SU-DHL-6 (cell line): Measurements from ENCODE around the gene ACAN.

ENCODE experiments used
- H2AFZ ChIP-seq: fragments of 200-600 bp; sonication (generic); 2 replicates; pipeline ENCODE4 v1.6.1; 2014; ENCODE audit warnings: low read depth, mild to moderate bottlenecking, moderate library complexity, mixed read lengths, antibody characterized with exemption, low read length; ENCODE audit not compliant: severe bottlenecking
- H3F3A ChIP-seq: fragments of 200-600 bp; shearing (Covaris generic); 2 replicates; pipeline ENCODE4 v1.6.0; 2016; ENCODE audit warnings: antibody characterized with exemption, mild to moderate bottlenecking; ENCODE audit not compliant: insufficient read depth
- H3K27ac ChIP-seq: fragments of 200-600 bp; sonication (generic); 2 replicates; pipeline ENCODE4 v1.5.1; 2016; ENCODE audit warnings: low read depth, mild to moderate bottlenecking, low read length, moderate library complexity, mixed read lengths
- H3K27me3 ChIP-seq: fragments of 200-600 bp; sonication (generic), shearing (Covaris generic); 2 replicates; pipeline ENCODE4 v1.6.0; 2014; ENCODE audit warnings: mild to moderate bottlenecking, low read length
- H3K36me3 ChIP-seq: fragments of 200-600 bp; sonication (generic); 2 replicates; pipeline ENCODE4 v1.6.1; 2014; ENCODE audit warnings: mild to moderate bottlenecking, low read length, mixed read lengths
- H3K4me2 ChIP-seq: fragments of 300-600, 200-600 bp; shearing (Covaris generic), sonication (generic); 2 replicates; pipeline ENCODE4 v1.6.0; 2014; ENCODE audit warnings: low read length, low read depth, mild to moderate bottlenecking; ENCODE audit not compliant: poor library complexity, severe bottlenecking
- H3K4me3 ChIP-seq: fragments of 200-600 bp; sonication (generic); 2 replicates; pipeline ENCODE4 v1.5.1; 2014; ENCODE audit warnings: antibody characterized with exemption, low read length, mild to moderate bottlenecking, mixed read lengths; ENCODE audit not compliant: insufficient read depth, poor library complexity, severe bottlenecking
- H3K79me2 ChIP-seq: fragments of 200-600 bp; sonication (generic); 2 replicates; pipeline ENCODE4 v1.6.1; 2014; ENCODE audit warnings: mild to moderate bottlenecking, low read length, moderate library complexity; ENCODE audit not compliant: insufficient read depth
- H3K9ac ChIP-seq: fragments of 200-600 bp; sonication (generic); 2 replicates; pipeline ENCODE4 v1.7.0; 2014; ENCODE audit warnings: mild to moderate bottlenecking, low read length
- H3K9me2 ChIP-seq: fragments of 200-600 bp; sonication (generic); replicated peaks from 2 replicates; pipeline ENCODE4 v1.6.1; 2014; ENCODE audit warnings: low read length; ENCODE audit not compliant: insufficient read depth
- H3K9me3 ChIP-seq: fragments of 200-600 bp; sonication (generic); 2 replicates; pipeline ENCODE4 v1.6.1; 2014; ENCODE audit warnings: low read length, mixed read lengths; ENCODE audit not compliant: insufficient read depth
- H4K20me1 ChIP-seq: fragments of 200-600 bp; sonication (generic); 2 replicates; pipeline ENCODE4 v1.6.1; 2014; ENCODE audit warnings: low read depth, mild to moderate bottlenecking, antibody characterized with exemption, low read length, moderate library complexity, mixed read lengths
- EZH2phosphoT487 ChIP-seq: fragments of 200-600 bp; sonication (generic), shearing (Covaris generic); conservative IDR thresholded peaks from 2 replicates; pipeline ENCODE4 v1.6.1; 2018; ENCODE audit warnings: mild to moderate bottlenecking, antibody characterized with exemption, low read length, moderate library complexity, mixed read lengths
- TF ChIP-seq, protein P1 (sequence below): fragments of 200-600 bp; sonication (generic); IDR thresholded peaks from one replicate; pipeline ENCODE4 v1.5.1; 2017; ENCODE audit warnings: antibody characterized with exemption, mild to moderate bottlenecking, low read length, moderate library complexity; ENCODE audit not compliant: insufficient read depth, poor library complexity, severe bottlenecking

ACAN gene

DNA sequence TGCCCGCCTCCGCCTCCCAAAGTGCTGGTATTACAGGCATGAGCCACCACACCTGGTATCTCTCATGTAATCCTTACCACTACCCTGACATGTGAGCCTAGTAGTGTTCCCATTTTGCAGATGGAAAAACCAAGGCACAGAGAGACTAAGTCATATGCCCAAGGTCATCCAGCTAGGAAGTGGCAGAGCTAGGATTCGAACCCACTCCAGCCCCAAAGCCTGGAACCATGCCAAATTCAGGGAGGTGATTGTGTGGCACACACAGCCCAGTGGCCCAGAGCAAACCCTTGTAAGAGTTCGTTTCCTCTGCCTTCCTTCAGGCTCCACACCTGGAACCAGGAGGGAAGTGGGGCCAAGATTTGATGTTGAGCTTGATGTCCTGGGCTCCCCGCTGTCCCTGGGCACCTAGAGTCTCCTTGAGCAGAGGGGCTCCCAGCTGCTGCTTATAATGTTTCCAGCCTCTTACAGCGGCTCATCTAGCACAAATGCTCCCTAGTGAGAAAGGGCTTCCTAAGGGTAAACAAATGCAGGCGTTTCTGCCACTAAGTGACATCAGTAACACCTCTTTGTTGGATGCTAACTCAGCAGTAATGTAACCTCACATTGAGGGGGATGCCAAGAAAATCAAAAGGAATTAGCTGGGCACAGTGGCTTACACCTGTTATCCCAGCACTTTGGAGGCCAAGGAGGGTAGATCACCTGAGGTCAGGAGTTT, 88.5 kb downstream of the ACAN start:
- TF ChIP-seq EZH2phosphoT487 = no peak
- TF ChIP-seq, protein P1, sequence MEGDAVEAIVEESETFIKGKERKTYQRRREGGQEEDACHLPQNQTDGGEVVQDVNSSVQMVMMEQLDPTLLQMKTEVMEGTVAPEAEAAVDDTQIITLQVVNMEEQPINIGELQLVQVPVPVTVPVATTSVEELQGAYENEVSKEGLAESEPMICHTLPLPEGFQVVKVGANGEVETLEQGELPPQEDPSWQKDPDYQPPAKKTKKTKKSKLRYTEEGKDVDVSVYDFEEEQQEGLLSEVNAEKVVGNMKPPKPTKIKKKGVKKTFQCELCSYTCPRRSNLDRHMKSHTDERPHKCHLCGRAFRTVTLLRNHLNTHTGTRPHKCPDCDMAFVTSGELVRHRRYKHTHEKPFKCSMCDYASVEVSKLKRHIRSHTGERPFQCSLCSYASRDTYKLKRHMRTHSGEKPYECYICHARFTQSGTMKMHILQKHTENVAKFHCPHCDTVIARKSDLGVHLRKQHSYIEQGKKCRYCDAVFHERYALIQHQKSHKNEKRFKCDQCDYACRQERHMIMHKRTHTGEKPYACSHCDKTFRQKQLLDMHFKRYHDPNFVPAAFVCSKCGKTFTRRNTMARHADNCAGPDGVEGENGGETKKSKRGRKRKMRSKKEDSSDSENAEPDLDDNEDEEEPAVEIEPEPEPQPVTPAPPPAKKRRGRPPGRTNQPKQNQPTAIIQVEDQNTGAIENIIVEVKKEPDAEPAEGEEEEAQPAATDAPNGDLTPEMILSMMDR = no peak
- no peaks in the 10 kb centered on the region for H3F3A ChIP-seq
- no peaks in the 10 kb centered on the region for H3K9me3 ChIP-seq
- H3K27me3 ChIP-seq = no peaks in the 10 kb centered on the region
- no peak overlapping the region for H2AFZ ChIP-seq
- no peak overlapping the region for H3K9ac ChIP-seq
- no peaks in the 10 kb centered on the region for H3K9me2 ChIP-seq
- H3K4me3 ChIP-seq = no peak overlapping the region
- H4K20me1 ChIP-seq = no peaks in the 10 kb centered on the region
- no peak overlapping the region for H3K4me2 ChIP-seq
- H3K36me3 ChIP-seq = no peaks in the 10 kb centered on the region
- no peaks in the 10 kb centered on the region for H3K79me2 ChIP-seq
- H3K27ac ChIP-seq = no peak overlapping the region

DNA sequence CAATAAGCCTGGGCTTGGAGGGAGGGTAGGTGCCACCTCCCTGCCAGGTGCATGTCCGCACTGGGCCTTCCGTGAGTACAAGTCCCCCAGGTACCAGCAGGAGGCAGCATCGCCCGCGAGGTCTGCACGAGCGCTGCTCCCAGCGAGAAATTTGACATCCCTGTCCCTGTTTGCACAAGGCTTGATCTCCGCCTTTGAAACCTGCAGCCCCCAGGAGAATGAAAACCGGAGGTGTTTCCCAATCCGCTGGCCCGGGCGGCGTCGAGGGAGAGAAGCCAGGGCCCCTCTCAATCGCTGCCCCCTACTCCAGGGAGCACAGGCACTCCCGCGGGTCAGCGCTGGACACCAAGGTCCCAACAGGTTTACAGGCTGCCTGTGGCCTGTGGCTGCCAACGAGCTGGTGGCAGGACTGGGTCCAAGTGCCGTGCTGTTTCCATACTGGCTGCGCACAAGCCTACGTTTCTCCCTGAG, 91.1 kb downstream of the ACAN start:
- Histone ChIP-seq H3K79me2 (no peaks in the 10 kb centered on the region), H3K27ac (no peak overlapping the region), H4K20me1 (no peaks in the 10 kb centered on the region), H3K4me3 (no peak overlapping the region), H3F3A (no peaks in the 10 kb centered on the region), H3K4me2 (no peak overlapping the region), H3K9me3 (no peaks in the 10 kb centered on the region), H2AFZ (no peak overlapping the region), H3K9ac (no peak overlapping the region), H3K9me2 (no peaks in the 10 kb centered on the region), H3K27me3 (no peaks in the 10 kb centered on the region), H3K36me3 (no peaks in the 10 kb centered on the region)
- TF ChIP-seq EZH2phosphoT487 = no peak
- TF ChIP-seq, protein P1 = peak; percentile 43

DNA sequence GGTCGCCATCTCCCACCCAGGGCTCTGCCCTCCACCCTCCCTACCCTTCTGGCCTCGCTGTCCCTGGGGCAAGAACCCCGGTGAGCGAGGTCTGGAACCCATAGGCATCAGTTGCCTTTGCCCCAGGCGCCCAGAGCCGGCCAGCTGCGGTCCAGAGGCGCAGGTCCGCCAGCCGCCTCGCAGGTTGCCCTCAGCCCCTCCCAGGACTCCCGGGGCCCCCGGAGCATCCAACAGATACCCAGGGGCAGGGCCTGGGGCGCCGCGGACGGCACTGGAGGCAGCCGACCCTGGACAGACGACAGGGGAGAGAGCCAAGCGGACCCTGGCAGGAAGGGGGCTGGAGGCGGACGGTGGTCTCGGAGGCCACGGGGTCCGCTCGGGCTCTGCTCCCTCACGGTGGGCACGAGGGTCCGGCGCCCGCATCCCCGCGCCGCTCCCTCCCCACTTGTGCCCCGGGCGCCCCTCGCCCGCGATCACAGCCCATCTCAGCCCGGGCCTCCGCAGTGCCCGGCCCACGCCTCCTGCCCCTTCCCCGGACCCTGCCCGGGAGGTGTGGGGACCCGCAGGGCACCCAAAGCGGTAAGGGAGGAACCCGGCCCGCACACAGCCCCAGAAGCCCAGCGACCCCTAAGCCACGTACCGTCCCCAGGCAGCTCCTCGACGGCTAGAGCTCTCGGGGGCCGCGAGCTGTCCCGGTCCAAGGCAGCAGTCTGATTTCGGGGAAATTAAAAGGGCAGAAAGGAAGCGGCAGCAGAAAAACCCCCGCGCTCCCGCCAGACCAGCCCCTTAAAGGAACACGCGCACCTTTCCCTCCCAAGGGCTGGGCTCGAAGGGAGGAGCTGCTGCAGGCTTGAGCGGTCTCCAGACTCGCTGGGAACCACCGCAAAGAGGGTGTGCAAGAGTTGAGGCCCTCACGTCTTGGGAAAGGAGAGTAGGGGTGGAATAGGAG, 91.9 kb downstream of the ACAN start, which contains the start of gene HAPLN3:
HAPLN3 (minus strand) TSS at position 726 of the 949 bp plus-strand sequence. CDS start 8,246 bp downstream, outside the sequence.
- TF ChIP-seq EZH2phosphoT487 = no peak
- no peaks in the 10 kb centered on the region for H3K9me2 ChIP-seq
- H3K79me2 ChIP-seq = no peaks in the 10 kb centered on the region
- H3K4me2 ChIP-seq = peak within 1 kb of the TSS; percentile 13
- no peak within 1 kb of the TSS for H3K27ac ChIP-seq
- no peak within 1 kb of the TSS for H2AFZ ChIP-seq
- H3K36me3 ChIP-seq = no peaks in the 10 kb centered on the region
- no peaks in the 10 kb centered on the region for H4K20me1 ChIP-seq
- no peak within 1 kb of the TSS for H3K9ac ChIP-seq
- no peak within 1 kb of the TSS for H3K4me3 ChIP-seq
- no peaks in the 10 kb centered on the region for H3K9me3 ChIP-seq
- H3F3A ChIP-seq = no peaks in the 10 kb centered on the region
- H3K27me3 ChIP-seq = no peaks in the 10 kb centered on the region
